Astrocyte (in vitro differentiated cells and primary cell): Measurements from ENCODE around the gene PSMD2.

Experiments
- EZH2 ChIP-seq: IDR thresholded peaks from 2 replicates; pipeline ENCODE4 v1.6.1; 2012; ENCODE audit warnings: mild to moderate bottlenecking, low read length, inconsistent platforms; ENCODE audit not compliant: insufficient read depth
- TF ChIP-seq, protein P1 (sequence below): IDR thresholded peaks from 2 replicates; pipeline ENCODE4 v1.5.1; 2011; ENCODE audit warnings: low read depth, mild to moderate bottlenecking, inconsistent platforms, low read length, moderate library complexity; ENCODE audit not compliant: insufficient read depth

DNA sequence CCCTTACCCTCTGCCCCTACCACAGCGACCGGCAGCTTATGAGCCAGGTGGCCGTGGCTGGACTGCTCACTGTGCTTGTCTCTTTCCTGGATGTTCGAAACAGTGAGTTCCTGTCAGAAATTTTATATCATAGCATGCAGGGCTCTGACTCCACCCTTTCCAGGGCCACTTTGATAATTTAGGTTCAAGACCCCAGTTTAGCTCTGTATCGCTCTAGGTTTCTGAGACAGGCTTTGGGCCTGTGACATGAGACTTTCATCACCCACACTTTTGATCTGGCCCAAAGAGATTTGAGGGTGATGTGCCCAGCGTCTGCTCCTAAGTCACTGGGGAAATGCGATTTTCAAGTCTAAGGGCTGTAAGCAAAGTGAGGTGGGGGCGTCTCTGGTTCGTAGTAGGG lies 8.9 kb downstream of the PSMD2 start:
- TF ChIP-seq, protein P1, sequence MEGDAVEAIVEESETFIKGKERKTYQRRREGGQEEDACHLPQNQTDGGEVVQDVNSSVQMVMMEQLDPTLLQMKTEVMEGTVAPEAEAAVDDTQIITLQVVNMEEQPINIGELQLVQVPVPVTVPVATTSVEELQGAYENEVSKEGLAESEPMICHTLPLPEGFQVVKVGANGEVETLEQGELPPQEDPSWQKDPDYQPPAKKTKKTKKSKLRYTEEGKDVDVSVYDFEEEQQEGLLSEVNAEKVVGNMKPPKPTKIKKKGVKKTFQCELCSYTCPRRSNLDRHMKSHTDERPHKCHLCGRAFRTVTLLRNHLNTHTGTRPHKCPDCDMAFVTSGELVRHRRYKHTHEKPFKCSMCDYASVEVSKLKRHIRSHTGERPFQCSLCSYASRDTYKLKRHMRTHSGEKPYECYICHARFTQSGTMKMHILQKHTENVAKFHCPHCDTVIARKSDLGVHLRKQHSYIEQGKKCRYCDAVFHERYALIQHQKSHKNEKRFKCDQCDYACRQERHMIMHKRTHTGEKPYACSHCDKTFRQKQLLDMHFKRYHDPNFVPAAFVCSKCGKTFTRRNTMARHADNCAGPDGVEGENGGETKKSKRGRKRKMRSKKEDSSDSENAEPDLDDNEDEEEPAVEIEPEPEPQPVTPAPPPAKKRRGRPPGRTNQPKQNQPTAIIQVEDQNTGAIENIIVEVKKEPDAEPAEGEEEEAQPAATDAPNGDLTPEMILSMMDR = no peak
- TF ChIP-seq EZH2 = no peak
